MCF 10A (cell line): ENCODE measurements around the gene ACTG2. TPM values are rescaled to one million over a fixed set of nuclear protein-coding genes. Genes with fewer than 3 reads are reported as not detected.

Source experiments
- BruUV-seq: library from RNA; stranded (reverse); fragments of 400-500 nt; replicated peaks from 2 replicates; lab custom pipeline; 2021; lab: Mats Ljungman, UMichigan
- CTCF ChIA-PET: fragments of 300-600 bp; sonication (Branson Sonifier 250); formaldehyde crosslinking; extraction: SDS; loops from one replicate; lab custom pipeline; 2021; ENCODE audit warnings: antibody characterized with exemption, inconsistent platforms; lab: Yijun Ruan, JAX
- POLR2A ChIA-PET: fragments of 300-600, 350-650 bp; sonication (Branson Sonifier 250); formaldehyde crosslinking; extraction: SDS; loops from one replicate; lab custom pipeline; 2020; ENCODE audit warnings: antibody characterized with exemption, inconsistent platforms; lab: Yijun Ruan, JAX
- DNase-seq: peaks from one replicate; pipeline ENCODE4 v3.0.0-alpha.2; 2018; ENCODE audit not compliant: unreplicated experiment
- H3K27ac Mint-ChIP-seq: one replicate; pipeline ENCODE4 v1.8.0; 2022; ENCODE audit warnings: mild to moderate bottlenecking, low read depth, mixed read lengths; ENCODE audit not compliant: unreplicated experiment
- H3K27me3 Mint-ChIP-seq: one replicate; pipeline ENCODE4 v1.8.0; 2022; ENCODE audit warnings: mixed read lengths; ENCODE audit not compliant: insufficient read depth, unreplicated experiment
- H3K36me3 Mint-ChIP-seq: one replicate; pipeline ENCODE4 v1.8.0; 2022; ENCODE audit warnings: mild to moderate bottlenecking, moderate library complexity, mixed read lengths; ENCODE audit not compliant: insufficient read depth, unreplicated experiment
- H3K4me1 Mint-ChIP-seq: one replicate; pipeline ENCODE4 v1.8.0; 2022; ENCODE audit warnings: mixed read lengths; ENCODE audit not compliant: insufficient read depth, unreplicated experiment
- H3K4me3 Mint-ChIP-seq: one replicate; pipeline ENCODE4 v1.8.0; 2022; ENCODE audit warnings: mild to moderate bottlenecking, moderate library complexity, mixed read lengths; ENCODE audit not compliant: unreplicated experiment
- H3K9me3 Mint-ChIP-seq: one replicate; pipeline ENCODE4 v1.8.0; 2022; ENCODE audit warnings: mixed read lengths; ENCODE audit not compliant: unreplicated experiment
- CTCF ChIP-seq: fragments of 200-600 bp; IDR thresholded peaks from one replicate; pipeline ENCODE4 v1.8.0; 2022; ENCODE audit warnings: antibody characterized with exemption, mild to moderate bottlenecking; ENCODE audit not compliant: unreplicated experiment
- intact Hi-C: fragments of 100-400 bp; cut with micrococcal nuclease; formaldehyde crosslinking; loops from 2 replicates; pipeline ENCODE4 v1.14.1; 2022
- total RNA-seq: library from RNA; stranded (reverse); gene quantifications from 2 replicates; pipeline ENCODE4 v1.2.3, GENCODE V29; 2022

ACTG2 gene
- total RNA-seq, 1 experiment from 2014 or later = not detected

DNA sequence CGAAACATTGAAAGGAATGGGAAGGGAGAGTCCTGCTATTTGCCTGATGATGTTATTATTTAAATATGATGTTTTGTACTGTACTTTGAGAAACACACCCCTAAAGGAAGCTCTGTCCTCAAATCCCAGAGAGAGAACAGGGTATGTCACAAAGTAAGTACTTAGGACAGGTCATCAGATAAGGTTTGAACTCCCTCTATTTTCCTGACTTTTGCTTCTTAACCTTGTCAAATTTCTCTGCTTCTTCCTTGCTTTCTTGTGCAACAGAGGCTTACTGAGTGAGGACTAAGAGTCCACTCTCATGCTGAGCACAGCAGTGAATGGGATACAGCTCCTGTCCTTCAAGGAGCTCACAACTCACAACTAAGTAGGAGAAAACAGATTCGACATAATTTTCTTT lies 37.6 kb downstream of the ACTG2 start:
- CTCF ChIA-PET = interaction anchor here (1.0 to 1.6 kb wide), 3 partner anchors 9 to 218 kb away, joined by 3 read pairs; no protein-coding TSS in a partner anchor
- DNase-seq = no peak
- no peaks in the 10 kb centered on the region for H3K27me3 Mint-ChIP-seq
- peaks cover 24% of the 10 kb centered on the region for H3K36me3 Mint-ChIP-seq
- H3K9me3 Mint-ChIP-seq = no peaks in the 10 kb centered on the region
- no peak overlapping the region for H3K4me3 Mint-ChIP-seq
- no TSS peak for BruUV-seq
- H3K4me1 Mint-ChIP-seq = peaks cover 62% of the 10 kb centered on the region
- no peak overlapping the region for H3K27ac Mint-ChIP-seq
- TF ChIP-seq CTCF = no peak
- intact Hi-C loops = no loop called here
- POLR2A ChIA-PET = interaction anchor here (0.7 to 2.0 kb wide), 8 partner anchors 8 to 109 kb away, joined by 3 to 8 read pairs (median 4); partner anchors contain the start of gene STAMBP

GRCh38 chr2:73931531-73932500 lies 39.0 kb downstream of the ACTG2 start:
- peak overlapping the region; percentile 3 for H3K27ac Mint-ChIP-seq
- ChIA-PET CTCF (interaction anchor here (0.6 to 1.2 kb wide), 3 partner anchors 42 to 217 kb away, joined by 3 to 4 read pairs (median 3); no protein-coding TSS in a partner anchor), POLR2A (interaction anchor here (0.7 kb wide), 1 partner anchor 22 kb away, joined by 3 read pairs; no protein-coding TSS in a partner anchor)

DNA sequence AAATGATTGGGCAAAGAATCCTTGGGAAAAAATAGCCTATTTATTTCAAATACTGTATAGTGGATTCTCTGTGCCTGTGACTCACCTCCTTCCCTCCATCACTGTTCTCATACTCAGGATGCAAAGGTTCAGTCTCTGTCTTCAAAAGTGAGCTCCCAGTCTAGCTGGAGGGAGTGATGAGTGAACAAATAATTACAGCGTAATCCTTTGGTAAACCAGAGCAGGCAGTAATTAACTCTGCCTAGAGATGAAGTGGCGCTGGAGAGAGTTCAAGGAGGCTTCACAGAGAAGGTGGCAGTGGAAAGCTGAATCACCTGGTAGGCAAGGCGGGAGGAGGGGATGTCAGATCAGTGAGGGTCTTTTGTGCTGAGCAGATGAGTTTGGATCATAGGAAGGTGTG lies 40.4 kb downstream of the ACTG2 start:
- Mint-ChIP-seq H3K4me3 (no peak overlapping the region), H3K4me1 (peaks cover 73% of the 10 kb centered on the region), H3K36me3 (peaks cover 33% of the 10 kb centered on the region), H3K9me3 (no peaks in the 10 kb centered on the region), H3K27me3 (no peaks in the 10 kb centered on the region), H3K27ac (peak overlapping the region; percentile 3)
- TF ChIP-seq CTCF = no peak
- intact Hi-C loops = no loop called here
- ChIA-PET POLR2A (interaction anchor here (0.6 to 1.0 kb wide), 3 partner anchors 24 to 60 kb away, joined by 3 to 4 read pairs (median 3); no protein-coding TSS in a partner anchor), CTCF (interaction anchor here (1.1 to 1.2 kb wide), 4 partner anchors 46 to 312 kb away, joined by 3 to 10 read pairs (median 4); no protein-coding TSS in a partner anchor)
- no TSS peak for BruUV-seq
- DNase-seq = no peak

More at GRCh38 chr2:73931531-73932500, 39.0 kb downstream of the ACTG2 start:
- Mint-ChIP-seq H3K36me3 (peaks cover 32% of the 10 kb centered on the region), H3K4me3 (no peak overlapping the region), H3K4me1 (peaks cover 66% of the 10 kb centered on the region), H3K27me3 (no peaks in the 10 kb centered on the region), H3K9me3 (no peaks in the 10 kb centered on the region)
- TF ChIP-seq CTCF = no peak
- peak; percentile 38 for DNase-seq
- intact Hi-C loops = no loop called here
- BruUV-seq = no TSS peak

GRCh38 chr2:73935641-73936040 lies 42.8 kb downstream of the ACTG2 start:
- H3K27ac Mint-ChIP-seq = peak overlapping the region; percentile 40
- no peak for DNase-seq
- TF ChIP-seq CTCF = no peak
- peaks cover 62% of the 10 kb centered on the region for H3K4me1 Mint-ChIP-seq
- intact Hi-C loops = loop anchor here (5.0 kb wide), 1 partner anchor 47 kb away; the partner anchor contains the start of gene TET3
- no peaks in the 10 kb centered on the region for H3K9me3 Mint-ChIP-seq
- BruUV-seq = no TSS peak
- no peaks in the 10 kb centered on the region for H3K27me3 Mint-ChIP-seq
- ChIA-PET POLR2A (interaction anchor here (0.7 to 1.7 kb wide), 5 partner anchors 9 to 107 kb away, joined by 3 to 11 read pairs (median 3); partner anchors contain the start of genes DGUOK and STAMBP), CTCF (interaction anchor here (0.5 to 1.3 kb wide), 6 partner anchors 88 to 326 kb away, joined by 3 to 5 read pairs (median 4); no protein-coding TSS in a partner anchor)
- peaks cover 47% of the 10 kb centered on the region for H3K36me3 Mint-ChIP-seq
- H3K4me3 Mint-ChIP-seq = no peak overlapping the region
